HG02938 (cell line): ENCODE data around the gene ZNF616.
"Not testable (repeated sequence)": the region's sequence is repeated elsewhere in the genome, so short reads cannot be mapped to it uniquely, and the experiment has no call there.

Source experiments
- ATAC-seq: cut with Tn5 transposase; IDR thresholded peaks from one replicate; pipeline ENCODE4 v1.9.1; 2021; ENCODE audit warnings: mild to moderate bottlenecking, moderate library complexity; ENCODE audit not compliant: unreplicated experiment

The ZNF616 gene

DNA sequence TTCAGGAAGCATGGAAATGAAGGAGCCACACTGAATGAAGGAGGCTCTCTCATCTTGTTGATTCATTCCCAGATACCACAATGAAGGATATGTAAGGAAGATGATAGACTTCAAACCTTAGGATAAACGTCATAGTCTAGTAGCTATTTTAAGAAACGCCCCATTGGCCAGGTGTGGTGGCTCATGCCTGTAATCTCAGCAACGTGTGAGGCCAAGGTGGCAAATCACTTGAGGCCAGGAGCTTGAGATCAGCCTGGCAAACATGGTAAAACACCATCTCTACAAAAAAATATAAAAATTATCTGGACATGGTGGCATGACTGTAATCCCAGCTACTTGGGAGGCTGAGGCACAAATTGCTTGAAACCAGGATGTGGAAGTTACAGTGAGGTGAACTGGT is 27.1 kb downstream of the ZNF616 start:
- ATAC-seq: no peak

DNA sequence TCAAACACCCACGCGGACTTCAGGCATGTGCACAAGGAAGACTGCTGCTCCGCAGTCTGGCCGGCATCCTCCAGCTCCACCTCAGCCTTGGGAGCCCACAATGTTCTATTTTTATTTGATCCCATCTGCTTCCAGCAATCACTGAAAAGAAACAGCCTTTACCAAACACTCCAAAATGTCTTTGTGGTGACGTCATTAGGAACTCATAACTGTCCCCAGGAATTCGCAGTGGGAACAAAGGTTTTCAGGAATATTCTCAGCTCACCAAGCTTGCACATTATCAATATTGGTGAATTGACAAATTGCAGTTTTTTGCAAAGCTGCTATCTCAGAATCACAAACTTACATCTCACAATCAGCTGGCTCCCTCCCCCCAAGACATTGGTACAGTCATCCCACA is 29.0 kb downstream of the ZNF616 start:
- ATAC-seq: no peak

DNA sequence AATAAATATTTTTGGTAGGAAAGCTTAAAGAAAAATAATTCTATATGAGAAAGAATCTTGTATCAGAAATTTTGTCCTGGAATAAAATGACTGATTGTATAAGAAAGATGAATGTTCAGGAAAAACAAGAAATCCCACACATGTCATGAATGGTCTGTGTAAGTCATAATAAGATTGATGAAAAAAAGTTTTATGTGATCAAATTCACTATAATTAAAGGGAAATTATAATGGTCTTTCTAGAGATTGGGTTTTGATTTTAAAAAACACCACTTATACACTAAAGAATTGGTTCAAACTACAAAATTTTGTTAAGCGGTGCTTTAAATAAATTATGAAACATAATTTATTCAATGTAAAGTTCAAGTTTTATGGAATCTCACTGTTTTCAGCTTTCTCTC is 37.0 kb downstream of the ZNF616 start:
- no peak for ATAC-seq

DNA sequence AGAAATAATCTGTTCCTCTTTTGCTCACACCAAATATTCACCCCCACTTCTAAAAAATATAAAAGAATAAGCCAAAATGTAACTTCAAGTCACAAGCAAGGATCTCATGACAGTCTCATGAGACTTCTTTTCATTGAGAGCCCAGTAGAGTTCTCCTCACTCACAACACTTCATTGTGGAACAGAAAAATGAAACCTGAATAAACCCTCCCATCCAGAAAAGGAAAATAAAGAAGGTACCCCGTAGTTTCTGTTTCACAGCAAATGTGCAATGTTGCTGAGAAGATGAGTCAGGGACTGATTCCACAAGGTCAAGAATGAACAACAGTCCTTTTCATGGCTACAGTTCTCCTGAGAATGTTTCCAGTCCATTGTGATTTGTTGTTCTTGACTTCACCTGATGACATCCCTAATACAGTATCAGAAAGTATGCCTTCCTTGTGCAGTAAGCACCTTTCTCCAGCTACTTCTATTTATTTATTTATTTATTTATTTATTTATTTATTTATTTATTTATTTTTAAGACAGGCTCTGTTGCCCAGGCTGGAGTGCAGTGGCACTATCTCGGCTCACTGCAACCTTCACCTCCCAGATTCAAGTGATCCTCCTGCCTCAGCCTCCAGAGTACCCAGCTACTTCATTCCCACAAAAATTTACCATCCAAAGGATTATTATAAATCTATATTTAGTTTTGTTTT is 37.7 kb downstream of the ZNF616 start:
- no peak for ATAC-seq

DNA sequence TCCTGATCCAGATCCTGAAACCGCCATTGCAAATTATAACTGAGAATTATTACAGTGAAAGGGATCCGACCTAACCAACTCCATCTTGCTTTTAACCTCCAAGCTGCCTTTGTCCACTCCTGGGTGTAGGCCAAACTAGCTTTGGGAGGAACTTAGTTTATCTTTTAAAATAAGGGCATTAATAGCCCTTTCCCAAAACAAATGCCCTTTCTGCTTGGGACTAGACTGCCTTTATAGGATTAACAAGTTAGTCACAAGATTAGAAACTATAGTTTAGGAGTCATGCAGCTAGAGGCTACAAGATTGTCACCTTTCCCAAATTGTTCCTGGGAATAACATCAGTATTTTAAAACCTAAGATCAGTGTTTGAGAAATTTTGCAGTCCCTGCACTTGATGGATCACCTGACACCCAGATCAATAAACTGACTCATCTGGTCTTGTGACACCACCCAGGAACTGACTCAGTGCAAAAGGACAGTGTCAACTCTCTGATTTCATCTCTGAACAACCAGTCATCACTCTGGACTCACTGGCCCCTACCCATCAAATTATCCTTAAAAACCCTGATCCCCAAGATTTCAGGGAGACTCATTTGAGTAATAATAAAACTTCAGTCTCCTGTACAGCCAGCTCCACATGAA is 40.1 kb downstream of the ZNF616 start:
- no peak for ATAC-seq

DNA sequence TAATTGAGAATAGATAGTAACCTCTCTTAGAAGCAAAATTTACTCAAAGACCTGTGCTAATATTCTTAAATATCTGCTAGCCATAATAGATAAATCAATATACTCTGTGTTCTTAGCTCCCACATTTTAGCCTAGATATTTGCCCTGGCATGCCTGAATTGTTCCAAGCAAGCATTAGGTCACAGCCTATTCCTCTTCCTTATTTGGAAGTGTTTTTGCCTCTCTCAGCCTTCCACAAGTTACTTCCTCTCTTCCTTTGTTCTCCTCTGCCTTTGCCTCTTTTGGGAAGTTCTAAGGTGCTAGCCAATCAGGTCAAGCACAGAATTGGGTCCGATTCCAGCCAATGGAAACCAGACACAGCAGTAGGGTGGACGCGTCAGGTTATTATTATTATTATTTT is 43.3 kb downstream of the ZNF616 start:
- ATAC-seq: not testable (repeated sequence)

DNA sequence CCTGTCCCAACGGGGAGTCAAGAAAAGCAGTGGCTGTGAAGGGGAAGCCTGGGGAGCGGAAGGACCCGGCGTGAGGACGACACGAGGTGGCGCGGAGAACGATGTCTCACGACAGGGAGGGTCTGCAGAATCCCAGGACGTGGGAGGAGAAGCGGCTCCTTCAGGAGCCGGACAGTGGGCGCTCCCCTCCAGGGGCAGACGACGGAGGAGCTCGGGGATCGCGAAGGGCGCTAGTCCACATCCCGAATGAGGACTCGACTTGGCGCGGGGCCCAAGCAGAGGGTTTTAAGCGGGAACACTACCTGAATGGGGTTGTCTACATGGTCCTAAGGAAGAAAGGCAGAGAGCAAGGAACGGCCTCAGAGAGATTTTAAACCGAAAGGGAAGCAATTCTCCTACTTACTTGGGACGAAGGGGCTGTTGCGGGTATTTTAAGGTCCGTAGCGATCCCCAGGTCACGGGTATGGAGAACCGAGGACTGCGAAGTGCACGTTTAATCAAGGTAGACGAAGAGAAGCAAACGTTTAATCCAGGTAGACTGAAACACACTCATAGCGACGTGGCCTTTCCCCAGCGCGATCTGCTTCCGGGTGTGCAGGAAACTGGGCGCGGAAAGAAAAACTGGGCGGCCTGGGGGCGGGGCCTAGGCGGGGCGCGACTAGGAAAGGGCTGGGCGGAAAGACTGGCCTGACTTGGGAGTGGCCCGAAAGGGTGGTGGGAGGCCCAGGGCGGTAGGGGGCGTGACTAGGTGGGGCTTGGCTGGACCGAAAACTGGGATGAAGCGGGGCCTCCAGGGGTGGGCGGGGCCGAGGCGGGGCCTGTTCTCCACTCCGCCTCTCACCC is 44.3 kb downstream of the ZNF616 start, which contains the start of gene ZNF841:
Gene ZNF841, minus strand, starts transcription at position 594 of the 843 bp plus-strand sequence. CDS start 10,964 bp downstream, outside the sequence.
- no peak for ATAC-seq

DNA sequence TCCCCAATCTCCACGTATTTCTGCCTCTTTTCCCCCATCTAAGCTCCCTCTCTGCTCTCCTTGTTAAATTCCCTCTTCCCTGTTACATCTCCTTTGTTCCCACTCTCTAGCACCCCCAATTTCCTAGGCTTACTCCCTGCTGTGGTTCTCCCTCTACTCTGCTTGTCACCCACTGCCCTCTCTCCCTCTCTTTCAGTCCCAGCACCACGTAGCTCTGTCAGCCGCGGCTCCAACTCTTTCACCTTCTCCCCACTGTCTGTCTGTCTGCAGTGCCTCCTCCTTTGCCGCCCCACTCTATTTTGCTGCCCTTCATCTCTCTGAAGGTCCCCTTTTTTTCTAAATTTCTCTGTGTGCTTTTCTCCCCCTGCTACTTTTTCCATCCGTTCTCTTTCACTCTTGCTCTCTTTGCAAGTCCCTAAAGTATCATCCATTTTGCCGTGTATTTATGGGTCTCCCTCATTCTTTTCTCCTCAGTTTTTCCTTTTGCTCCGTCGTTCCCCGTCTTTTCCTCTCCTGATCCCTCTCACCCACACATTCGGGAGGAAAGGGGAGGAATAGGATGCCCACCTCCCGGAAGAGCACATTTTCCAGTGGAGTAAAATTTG is 45.1 kb downstream of the ZNF616 start:
- ATAC-seq: no peak

DNA sequence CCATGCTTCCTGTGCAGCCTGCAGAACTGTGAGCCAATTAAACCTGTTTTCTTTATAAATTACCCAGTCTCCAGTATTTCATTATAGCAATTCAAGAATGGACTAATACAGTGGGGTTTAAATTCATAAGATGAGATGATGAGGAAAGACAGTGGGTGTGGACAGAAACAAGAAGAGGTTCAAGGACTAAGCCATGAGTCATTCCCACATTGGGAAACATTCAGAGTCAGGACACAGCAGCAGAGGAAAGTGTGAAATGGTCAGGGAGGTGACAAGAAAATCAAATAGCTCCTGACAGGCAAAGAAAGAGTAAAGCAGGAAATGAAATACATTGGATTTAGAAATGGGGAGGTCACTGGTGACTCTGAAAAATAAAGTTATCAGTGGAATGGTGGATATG is 53.3 kb downstream of the ZNF616 start:
- no peak for ATAC-seq

DNA sequence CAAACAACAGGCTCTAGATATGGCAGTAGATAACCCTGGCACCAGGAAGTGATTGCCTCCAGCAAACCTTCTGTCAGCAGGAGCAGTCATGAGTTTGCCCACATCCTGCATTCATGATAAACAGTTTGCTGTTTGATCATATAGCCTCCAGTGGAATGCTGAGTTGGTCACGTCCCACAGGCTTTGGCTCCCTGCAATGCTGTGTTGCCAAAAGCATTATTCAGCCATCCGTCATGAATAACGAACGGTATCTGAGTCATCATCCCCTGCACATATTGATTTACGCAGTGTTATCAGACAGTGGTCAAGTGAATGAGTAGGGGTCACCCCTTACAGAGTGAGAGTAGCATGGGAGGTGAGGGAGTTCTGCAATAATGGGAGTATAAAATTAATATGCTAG is 69.2 kb downstream of the ZNF616 start:
- ATAC-seq: no peak

DNA sequence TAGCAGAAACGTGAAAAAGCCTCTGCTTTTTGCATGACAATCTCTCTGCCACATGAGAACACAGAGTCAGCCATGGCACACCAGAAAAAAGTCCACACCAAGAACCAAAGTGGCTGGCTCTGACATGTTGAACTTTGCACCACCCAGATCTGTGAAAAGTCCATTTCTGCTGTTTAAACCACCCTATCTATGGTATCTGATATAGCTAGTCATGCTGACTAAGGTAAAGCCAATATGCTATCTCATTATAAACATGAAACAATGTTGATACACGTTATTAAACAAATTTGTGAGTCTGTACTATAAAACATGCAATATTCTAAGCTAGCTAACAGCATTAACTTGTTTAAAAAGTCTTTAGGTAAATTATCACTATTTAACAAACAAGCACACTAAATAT is 70.1 kb downstream of the ZNF616 start:
- no peak for ATAC-seq

DNA sequence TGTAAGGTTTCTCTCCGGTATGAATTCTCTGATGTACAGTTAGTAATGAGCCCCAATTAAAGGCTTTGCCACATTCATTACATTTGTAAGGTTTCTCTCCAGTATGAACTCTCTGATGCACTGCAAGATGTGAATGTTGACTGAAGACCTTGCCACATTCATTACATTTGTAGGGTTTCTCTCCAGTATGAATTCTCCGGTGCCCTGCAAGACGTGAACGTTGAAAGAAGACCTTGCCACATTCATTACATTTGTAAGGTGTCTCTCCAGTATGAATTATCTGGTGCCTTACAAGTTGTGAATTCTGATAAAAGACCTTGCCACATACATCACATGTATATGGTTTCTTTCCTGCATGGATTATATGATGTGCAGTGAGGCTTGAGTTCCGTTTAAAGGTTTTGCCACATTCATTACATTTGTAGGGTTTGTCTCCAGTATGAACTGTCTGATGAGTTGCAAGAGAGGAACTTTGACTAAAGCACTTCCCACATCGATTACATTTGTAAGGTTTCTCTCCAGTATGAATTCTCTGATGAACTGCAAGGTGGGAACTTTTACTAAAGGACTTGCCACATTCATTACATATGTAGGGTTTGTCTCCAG is 73.4 kb downstream of the ZNF616 start:
- no peak for ATAC-seq

DNA sequence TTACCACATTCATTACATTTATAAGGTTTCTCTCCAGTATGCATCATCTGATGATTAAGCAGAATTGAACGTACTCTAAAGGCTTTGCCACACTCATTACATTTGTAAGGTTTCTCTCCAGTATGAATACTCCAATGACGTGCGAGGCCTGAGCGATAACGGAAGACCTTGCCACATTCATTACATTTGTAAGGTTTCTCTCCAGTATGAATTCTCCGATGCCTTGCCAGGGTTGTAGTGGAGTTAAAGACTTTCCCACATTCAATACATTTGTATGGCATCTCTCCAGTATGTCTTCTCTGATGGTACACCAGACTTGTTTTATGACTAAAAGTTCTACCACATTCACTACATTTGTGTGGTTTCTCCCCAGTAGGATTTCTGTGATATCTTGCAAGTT is 74.3 kb downstream of the ZNF616 start:
- no peak for ATAC-seq
